Stimulated activated CD8-positive, alpha-beta memory T cell treated with anti-CD3 and anti-CD28 coated beads, Interleukin-7, amount 100 ng/mL, for 48 hours (primary cell): ENCODE measurements around the gene CDH4.
"Not testable (repeated sequence)": the region's sequence is repeated elsewhere in the genome, so short reads cannot be mapped to it uniquely, and the experiment has no call there.

Experiments
- DNase-seq, 2 donors: peaks; one replicate each; pipeline ENCODE4 v3.0.0-alpha.2; 2020; ENCODE audit warnings: low read depth in 1 of 2; ENCODE audit errors: extremely low read depth in 1 of 2

The CDH4 gene

DNA sequence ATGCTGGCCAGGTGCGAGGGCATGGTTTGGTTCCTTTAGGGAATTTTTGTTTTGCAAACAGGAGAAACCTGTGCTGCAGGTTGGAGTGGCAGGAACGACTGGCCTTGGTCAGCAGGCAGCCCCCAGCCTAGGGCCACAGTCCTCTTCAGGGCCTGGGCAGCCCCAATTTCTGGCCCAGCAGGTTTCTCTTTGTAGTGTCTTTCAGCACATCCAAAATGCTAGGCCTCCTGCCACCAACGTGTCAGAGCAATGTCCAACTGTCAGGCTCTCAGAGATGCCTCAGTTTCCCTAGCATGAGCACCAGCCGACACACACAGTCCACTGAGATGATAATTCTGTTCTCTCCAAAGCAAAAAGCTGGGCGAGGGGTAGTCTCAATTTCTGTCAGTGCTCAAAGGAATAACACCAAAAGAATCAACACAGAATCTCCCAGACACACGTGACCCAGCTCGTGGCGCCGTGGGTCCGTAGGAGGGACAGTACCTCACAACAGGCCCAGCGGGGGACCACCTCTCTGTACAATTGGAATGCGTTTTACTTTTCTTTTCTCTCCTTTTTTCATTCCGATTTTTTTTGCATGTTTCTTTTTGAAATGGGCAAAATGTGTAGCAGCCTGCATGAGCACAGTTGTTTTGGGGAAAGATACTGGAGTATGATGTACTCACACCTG lies 687.8 kb downstream of the CDH4 start:
- no peak for DNase-seq

DNA sequence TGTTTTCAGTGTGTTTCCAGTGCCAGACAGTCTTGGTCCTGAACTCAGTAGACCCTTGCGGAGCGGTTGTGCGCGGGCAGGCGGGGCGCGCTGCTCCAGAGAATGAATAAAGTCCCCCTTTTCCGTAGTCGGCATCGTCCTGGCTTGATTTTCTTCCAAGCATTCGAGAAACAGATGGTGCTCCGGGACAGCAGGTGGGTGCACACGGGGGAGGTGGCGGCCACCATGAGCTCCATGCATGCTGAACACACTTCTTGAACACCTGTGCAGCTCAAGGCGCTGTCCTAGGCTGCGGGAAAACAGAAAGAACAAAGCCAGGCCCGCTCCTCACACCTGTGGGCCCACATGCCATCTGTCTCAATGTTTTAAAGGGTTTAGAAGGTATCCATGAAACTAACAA lies 688.4 kb downstream of the CDH4 start:
- DNase-seq: no peak

DNA sequence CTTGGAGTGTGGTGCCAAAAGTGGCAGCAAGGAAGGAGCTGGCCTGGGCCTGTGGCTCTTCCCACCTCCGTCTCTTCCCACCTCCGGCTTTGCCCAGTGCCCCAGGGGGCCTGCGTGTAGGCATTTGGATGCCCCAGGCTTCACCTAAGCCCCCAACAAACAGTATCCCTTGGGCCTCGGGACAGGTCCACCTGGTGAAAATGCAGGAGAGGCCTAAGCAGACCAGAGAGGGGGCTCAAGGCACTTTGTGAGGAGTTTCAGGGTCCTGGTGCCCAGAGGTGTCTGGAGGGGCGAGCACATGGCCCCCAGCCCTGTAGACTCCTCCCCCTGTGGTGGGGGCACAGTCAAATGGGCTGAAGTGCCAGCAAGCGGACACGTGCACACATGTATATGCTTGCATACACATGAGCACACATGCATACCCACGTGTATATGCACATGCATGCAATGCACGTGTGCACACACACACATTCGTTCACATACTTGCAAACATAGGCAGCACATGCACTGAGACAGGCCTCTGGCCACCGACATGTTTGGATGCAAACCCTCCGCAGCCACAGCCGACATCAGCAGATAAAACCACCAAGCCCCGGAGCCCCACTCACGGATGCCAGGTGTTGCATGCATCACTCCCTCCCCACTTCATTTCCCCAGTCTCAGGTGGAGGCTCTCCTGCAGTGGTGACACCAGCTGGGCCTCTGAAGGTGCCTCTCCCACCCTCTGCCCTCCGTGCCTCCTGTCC lies 689.1 kb downstream of the CDH4 start:
- no peak for DNase-seq

DNA sequence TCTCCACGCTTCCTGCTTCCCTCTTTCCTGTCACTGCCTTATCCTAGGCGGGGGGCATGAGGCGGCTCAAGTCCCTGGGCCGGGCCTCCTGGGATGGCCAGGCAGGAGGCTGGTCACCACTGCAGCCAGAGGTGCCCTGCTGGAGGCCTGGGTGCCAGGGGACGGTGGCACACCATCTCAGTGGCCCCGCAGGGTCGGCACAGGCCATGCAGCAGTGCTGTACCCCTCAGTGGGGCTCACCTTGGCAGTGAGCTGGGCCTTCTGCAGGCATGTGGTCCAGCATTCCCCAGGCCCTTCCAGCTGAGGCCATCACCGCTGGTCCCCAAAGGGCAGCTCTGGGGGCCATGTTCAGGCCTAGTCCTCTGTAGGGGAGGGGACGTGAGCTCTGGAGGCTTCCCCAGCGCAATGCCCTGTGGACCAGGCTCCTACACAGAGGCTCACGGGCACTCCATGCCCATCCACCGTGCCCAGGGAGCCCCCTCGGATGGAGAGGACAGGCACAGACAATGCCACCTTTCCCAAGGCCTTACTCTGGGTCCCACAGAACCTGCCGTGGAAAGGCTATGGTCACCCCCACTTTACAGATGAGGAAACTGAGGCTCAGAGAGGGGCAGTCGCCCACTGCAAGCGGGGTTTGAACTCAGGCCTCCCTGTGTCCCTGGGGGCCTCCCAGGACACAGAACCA lies 689.8 kb downstream of the CDH4 start:
- no peak for DNase-seq

DNA sequence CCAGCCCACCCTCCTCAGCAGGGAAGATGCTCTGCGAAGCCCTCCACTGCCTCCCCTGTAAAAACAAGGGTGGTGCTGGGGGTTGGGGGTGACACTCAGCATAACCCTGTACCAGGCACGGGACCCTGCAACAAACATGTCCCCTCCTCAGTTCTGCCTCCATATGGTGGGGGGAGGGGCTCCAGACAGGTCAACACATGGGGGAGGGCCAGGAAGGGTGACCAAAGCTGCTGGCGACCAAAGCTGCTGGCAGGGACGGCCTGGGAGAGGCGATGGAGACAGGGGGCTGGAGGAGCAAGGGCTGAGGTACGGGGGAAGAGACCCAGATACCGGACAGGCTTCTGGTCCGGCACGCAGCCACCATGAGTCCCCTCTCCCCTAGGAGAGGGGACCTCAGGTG lies 690.5 kb downstream of the CDH4 start:
- DNase-seq: no peak

DNA sequence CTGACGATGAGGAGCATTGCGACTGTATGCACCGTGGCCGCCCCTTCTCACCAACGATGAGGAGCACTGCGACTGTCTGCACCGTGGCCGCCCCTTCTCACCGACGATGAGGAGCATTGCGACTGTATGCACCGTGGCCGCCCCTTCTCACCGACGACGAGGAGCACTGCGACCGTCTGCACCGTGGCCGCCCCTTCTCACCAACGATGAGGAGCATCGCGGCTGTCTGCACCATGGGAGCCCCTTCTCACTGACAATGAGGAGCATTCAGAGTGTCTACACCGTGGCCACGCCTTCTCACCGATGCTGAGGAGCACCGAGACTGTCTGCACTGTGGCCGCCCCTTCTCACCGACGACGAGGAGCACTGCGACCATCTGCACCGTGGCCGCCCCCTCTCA lies 692.9 kb downstream of the CDH4 start:
- not testable (repeated sequence) for DNase-seq

DNA sequence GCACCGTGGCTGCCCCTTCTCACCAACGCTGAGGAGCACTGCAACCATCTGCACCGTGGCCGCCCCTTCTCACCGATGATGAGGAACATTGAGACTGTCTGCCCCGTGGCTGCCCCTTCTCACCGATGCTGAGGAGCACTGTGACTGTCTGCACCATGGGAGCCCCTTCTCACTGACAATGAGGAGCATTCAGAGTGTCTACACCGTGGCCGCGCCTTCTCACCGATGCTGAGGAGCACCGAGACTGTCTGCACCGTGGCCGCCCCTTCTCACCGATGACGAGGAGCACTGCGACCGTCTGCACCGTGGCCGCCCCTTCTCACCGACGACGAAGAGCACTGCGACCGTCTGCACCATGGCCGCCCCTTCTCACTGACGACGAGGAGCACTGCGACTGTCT lies 693.4 kb downstream of the CDH4 start:
- not testable (repeated sequence) for DNase-seq

DNA sequence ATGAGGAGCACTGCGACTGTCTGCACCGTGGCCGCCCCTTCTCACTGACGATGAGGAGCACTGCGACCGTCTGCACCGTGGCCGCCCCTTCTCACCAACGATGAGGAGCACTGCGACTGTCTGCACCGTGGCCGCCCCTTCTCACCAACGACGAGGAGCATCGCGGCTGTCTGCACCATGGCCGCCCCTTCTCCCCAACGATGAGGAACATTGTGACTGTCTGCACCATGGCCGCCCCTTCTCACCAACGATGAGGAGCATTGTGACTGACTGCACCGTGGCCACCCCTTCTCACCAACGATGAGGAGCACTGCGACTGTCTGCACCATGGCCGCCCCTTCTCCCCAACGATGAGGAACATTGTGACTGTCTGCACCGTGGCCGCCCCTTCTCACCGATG lies 696.0 kb downstream of the CDH4 start:
- DNase-seq: not testable (repeated sequence)

DNA sequence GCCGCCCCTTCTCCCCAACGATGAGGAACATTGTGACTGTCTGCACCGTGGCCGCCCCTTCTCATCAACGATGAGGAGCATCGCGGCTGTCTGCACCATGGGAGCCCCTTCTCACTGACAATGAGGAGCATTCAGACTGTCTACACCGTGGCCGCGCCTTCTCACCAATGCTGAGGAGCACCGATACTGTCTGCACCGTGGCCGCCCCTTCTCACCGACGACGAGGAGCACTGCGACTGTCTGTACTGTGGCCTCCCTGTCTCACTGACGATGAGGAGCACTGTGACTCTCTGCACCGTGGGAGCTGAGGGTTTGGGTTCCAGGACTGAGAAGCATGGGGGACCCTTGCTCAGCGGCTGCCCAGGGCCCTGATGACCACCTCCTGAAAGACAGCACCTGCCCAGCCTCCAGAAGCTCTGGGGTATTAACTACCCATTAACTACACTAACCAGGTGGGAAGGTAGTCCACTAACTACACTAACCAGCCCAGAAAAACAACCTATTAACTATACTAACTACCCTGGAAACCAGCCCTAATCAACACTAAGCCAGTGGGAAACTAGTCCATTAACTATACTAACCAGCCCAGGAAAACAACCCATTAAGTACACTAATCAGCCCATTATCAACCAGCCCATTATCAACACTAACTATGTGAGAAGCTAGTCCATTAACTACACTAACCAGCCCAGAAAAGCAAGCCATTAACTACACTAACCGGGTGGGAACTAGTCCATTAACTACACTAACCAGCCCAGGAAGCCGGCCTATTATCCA lies 696.7 kb downstream of the CDH4 start:
- DNase-seq: no peak

DNA sequence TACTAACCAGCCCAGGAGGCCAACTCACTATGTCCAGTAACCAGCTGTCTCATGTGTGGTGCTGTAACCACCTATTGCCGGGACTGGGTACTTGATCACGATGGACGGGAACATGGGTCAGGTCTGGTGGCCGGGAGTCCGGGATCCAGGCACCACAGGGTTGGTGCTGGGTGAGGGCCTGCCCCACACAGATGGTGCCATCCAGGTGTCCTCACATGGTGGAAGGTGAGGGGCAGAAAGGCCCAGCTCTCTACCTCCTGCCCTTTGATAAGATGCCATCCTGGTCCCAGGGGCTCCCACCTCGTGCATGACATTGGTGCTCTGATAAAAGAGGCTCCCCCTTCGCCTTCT lies 697.3 kb downstream of the CDH4 start:
- DNase-seq: no peak

DNA sequence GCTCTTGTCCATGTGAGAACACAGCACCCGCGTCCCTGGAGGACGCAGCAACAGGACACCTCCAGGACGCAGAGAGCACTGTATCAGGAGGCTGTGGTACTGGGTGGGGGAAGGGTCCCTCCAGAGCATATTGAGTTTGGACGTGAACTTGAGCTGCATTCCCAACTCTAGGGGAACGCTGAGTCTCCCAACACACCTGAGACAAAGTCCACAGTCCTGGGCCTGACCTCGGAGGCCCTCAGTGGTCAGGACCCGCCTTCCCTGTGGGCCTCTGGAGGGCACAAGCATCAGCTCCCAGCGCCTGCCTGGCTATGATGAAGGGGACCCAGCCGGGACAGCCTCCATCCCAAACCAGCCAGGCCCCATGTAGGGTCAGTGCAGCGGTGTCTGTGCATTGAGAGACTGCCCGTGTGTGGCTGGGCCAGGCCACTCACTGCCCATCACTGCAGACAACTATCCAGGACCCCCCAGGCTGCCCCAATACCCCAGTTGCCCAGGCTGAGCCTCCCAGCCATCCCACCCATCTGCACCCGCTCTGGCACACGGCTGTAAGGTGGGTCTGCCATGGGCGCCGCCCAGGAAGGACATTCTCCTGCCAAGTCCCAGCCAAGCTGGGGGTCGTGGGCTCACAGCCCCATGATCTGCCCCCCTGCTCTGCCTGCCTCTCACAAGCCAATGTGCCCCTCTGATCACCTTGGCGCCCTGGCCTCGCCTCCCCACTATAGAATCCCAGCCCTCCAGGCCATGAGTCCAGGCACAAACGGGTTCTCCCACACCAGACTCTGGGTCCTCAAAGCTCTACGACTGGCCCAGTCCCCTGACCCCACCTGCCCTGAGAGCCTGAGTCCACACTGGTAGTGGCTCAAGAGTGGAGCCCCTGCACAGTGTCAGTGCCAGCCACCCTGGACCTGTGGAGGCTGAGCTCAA lies 697.9 kb downstream of the CDH4 start:
- no peak for DNase-seq

DNA sequence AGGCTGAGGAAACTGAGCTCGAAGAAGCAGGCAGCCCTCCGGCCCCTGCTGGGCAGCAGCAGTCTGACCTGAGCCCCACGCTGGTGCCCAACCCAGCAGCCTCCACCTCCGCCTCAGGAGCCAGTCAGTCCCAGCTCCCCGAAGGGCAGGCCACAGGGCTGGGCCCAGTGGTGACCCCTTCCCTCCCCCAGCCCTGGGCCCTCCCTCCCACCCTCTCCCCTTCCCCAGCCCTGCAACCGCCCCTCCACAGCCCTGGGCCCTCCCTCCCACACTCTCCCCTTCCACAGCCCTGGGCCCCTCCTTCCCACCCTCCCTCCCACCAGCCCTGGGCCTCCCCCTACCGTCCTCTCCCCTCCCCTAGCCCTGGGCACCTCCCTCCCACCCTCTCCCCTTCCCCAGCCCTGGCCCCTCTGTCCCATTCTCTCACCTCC lies 698.6 kb downstream of the CDH4 start:
- DNase-seq: no peak

DNA sequence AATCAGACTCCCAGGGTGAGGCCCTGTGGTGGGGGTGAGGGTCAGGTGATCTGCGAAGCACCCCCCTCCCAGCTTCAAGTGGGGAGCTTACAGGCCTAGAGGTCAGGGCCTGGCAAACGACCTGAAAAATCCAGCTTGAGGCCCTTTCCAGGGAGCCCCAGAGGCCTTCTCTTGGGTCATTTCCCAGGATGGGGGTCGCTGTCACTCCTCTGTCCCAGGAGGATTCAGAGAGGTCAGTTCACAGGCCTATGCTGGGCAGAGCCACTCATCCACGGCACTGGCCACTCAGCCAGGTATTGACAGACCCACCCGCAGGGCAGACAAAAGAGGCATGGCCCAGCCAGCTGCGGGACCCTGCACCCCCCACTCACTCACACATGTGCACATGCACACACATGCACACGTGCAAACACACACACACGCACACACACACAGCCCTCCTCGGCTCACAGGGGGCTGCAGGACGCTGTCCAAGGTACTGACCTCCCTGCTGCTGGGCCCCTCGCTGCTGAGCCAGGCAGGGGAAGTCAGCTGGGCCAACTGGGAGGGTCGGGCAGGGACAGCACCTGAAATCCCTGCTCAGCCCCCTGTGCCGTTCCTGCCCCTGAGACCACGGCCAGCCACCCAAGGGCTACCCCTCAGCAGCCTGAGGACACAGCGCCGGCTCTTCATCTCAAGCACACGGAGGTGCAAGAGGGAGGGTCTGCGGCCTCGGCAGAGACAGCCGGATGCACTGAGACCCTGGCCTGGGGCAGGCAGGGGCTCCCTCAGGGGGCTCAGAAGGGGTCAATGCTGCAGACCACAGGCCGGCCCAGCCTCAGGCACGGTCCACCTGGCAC lies 699.9 kb downstream of the CDH4 start:
- no peak for DNase-seq

DNA sequence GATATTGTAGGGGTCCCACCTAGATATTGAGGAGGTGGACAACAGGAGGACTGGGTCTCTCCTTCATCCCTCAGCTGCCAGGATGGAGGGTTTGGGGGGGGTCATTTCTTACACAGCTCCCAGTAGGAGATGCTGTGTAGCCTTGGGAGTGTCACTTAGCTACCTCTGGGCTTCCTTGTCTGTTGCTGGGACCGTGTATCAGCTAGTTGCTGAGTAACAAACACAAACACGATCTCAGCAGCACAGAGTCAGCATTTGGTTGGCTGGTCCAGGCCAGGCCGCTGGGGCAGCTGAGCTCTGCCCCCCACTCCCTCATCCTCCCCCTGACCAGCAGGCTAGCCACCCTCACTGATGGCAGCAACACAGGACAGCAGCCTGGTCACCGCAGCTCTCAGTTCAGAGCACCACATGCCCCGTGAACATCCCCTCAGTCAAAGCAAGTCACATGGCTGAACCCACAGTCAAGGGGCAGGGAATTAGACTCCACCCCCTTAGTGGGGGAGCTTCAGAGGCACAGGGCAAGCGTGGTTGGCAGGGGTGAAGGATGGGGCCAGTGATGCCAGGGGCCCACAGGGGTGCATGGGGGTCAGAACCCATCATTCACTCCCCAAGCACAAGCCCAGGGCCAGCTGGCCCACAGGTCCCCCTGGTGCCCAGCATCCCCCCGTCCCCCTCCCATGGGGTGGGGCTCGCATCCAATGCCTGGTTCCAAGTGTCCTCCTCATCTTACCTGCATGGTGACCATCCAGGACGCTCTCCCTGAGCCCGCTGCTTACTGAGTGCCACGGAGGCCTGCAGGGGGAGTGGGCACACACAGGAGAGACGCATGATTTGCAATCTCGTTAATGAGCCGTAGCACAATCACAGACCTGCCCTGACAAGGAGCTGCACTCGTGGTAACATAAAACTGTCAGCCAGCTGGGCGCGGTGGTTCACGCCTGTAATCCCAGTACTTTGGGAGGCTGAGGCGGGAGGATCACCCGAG lies 701.3 kb downstream of the CDH4 start:
- DNase-seq: no peak

DNA sequence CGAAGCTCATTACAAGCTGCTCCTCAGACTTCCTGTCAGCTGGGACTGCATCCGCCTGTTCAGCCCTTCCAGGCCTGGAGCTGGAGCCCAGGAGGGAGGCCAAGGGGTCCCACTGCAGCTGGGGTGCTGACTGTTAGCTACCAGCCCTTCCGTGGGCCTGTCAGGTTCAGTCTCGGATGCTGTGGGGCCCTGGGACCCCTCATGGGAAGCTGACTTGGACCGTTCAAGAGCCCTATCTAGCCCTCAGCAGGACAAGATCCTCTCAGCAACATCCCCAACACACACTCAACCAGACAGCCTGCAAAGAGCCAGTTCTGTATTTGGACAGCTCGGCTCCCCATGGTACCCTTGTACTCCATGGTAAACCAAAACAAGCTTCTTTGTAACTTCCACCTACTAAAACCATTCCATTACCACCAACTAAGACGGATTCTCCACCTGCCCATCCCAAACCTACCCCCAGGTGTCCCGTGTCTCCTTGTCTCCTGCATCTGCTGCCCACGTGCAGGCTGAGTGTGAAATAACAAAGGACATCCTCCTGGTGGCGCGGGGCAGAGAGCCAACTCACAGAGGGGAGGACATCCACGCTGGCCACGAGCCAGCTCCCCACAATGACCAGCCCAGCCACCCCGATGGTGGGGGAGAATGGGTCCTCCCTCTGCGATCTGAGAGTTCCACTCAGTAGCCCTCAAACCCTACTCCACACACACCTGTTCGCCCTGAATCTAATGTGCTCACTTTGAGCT lies 702.4 kb downstream of the CDH4 start:
- no peak for DNase-seq

DNA sequence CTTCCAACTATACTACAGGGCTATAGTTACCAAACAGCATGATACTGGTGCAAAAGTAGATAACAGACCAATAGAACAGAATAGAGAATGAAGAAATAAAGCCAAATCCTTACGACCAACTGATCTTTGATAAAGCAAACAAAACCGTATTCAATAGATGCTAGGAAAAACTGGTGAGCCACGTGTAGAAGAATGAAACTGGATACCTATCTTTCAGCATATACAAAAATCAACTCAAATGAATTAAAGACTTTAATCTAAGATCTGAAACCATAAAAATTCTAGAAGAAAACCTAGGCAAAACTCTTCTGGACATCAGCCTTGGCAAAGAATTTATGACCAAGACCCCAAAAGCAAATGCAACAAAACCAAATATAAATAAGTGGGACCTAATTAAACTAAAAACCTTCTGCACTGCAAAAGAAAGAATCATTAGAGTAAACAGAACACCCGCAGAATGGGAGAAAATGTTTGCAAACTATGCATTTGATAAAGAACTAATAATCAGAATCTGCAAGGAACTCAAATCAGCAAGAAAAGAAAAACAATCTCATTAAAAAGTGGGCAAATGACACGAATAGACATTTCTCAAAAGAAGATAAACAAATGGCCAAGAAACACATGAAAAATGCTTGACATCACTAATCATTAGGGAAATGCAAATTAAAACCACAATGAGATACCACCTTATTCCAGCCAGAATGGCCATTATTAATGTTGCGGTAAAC lies 703.8 kb downstream of the CDH4 start:
- no peak for DNase-seq
